ENCODE data around the gene KIF15.

Gene KIF15

DNA sequence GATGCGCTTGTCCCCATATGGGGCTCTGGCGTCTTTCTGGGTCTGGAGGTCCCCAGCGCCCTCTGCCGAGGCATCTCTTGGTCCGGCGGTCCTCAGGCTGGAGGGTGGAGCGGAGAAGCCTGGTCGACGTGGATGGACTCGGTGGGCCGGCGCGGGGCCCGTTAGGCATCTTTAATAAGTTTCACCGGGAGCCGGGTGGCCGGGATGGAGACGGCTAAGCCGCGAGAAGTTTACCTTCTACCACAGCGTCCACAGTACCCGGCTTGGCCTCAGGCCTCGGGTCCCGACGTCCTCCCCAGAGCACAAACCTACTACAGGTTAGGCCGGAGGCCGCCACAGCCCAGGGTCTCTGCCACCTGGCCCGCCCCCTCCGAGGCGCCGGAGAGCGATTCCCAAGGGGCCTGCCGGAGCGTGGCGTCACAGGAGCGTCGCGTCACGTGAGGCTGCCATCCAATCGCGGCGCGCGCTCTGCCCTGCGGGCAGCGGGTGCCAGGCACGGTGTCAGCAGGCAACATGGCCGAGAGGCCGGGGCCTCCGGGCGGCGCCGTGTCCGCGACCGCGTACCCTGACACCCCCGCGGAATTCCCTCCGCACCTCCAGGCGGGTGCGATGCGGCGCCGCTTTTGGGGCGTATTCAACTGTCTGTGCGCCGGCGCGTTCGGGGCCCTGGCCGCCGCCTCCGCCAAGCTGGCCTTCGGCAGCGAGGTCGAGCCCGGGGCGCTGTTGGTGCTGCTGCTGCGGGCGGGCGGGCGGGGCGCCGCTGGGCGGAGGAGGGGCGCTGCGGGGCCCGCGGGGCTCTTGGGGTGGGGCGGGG lies 100.0 kb downstream of the KIF15 start, which contains the start of gene TMEM42:
Gene TMEM42, plus strand, starts transcription at position 501 of the 814 bp plus-strand sequence. Its CDS starts 13 bp downstream, at position 514.
- peak; percentile 95 for DNase-seq (ENCODE audit: insufficient read length)
- FAIRE-seq = peak; percentile 93
- TF ChIP-seq POLR2AphosphoS5 (IDR thresholded peaks at IDR 0.05; ENCODE audit: low read depth, low read length) (peak; percentile 83), TAF1 (IDR thresholded peaks at IDR 0.05; ENCODE audit: borderline replicate concordance, low read depth, low read length) (peak; percentile 77), POLR2A (IDR thresholded peaks at IDR 0.05; ENCODE audit: low read depth, low read length) (peak; percentile 89)

DNA sequence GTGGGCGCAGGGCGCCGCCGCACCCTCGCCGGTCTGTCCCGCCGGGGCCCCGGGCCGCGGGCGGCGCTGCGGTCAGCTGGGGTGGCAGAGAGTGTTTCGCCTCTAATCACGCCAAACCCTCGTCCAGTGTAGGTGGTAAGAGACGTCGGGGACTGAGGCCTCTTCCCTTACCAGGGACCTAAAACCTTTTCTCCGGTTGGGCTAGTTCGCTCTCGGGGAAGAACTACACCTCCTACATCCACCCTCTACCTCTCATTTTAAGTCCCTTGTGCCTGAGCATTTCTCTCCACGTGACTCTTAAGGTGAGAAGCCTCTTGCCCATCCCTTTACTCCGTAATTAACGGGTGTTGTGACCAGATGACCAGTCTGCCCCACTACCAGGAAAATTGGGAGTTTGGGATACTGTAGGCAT lies 100.6 kb downstream of the KIF15 start:
- FAIRE-seq (peak; percentile 77), DNase-seq (ENCODE audit: insufficient read length) (no peak)
- no peak for TF ChIP-seq POLR2A (IDR thresholded peaks at IDR 0.05; ENCODE audit: low read depth, low read length)
- no peak; the same call in 1 of the 2 replicates for TF ChIP-seq POLR2AphosphoS5 (IDR thresholded peaks at IDR 0.05; ENCODE audit: low read depth, low read length)
- TF ChIP-seq TAF1 (IDR thresholded peaks at IDR 0.05; ENCODE audit: borderline replicate concordance, low read depth, low read length) = no peak

DNA sequence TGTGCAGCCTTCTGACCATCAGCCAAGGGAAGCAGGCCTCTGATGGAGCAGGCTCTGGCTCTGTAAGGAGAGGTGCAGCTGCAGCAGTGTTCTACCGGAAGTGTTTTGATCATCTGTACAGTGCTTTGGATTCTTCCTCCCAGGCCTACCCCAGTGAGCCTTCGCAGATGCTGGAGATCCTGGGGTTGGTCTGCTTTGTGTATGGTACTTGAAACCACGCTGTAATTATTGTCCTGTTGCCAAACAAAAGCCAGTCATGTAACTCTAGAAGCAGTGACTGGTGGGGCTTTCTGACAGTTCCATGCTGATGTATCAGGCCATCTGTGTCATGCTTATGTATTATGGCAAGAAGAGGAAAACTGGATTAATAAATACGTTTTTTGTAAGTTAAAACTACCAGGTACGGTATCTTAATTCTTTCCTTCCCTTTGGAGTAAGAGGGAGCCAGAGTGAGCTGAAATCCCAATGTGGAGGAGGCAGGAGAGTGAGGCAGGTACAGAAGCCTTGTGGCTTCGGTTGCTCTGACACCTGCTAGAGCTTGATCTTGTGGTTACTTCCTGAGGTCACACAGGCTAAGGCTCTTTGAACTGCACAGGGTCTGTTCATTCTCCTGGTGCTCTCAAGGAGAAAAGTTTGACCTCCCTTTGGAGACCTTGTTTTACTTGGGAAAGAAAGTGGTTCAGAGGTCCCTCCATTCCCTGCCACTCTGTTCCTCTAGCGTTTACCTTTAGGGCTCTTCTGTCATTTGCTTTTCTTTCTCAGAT lies 103.9 kb downstream of the KIF15 start:
- no peak for TF ChIP-seq TAF1 (IDR thresholded peaks at IDR 0.05; ENCODE audit: borderline replicate concordance, low read depth, low read length)
- TF ChIP-seq POLR2AphosphoS5 (IDR thresholded peaks at IDR 0.05; ENCODE audit: low read depth, low read length) = no peak
- TF ChIP-seq POLR2A (IDR thresholded peaks at IDR 0.05; ENCODE audit: low read depth, low read length) = no peak
- FAIRE-seq (no peak), DNase-seq (ENCODE audit: insufficient read length) (no peak)

DNA sequence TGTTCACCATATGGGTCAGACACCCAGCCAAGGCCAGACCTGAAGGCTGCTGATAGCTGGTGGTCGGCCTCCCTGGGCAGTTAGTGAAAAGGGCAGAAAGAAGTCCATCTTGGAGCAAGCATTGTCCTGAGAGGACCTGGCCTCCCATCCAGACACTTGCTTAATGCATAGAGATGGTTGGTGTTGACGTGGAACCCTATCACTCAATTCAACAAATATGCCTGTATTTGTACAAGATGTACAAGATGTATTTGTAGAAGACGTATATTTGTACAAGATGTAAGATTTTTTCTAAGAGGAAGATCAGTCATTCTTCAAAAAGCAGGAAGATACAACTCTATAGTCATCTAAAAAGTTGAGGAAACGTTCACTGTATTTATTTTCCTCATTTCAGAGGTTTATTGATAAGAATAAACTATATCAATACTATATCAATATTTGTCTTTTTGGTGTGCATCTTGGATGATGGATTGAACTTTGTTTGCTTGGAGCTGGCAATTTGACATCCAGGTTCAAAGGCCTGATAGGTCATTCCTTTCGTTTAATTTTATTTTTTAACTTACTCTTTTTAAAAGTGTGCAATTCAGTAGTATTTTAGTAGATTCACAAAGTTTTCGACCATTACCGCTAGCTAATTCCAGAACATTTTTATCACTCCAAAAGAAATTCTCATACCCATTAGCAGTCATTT lies 106.0 kb downstream of the KIF15 start:
- FAIRE-seq = no peak
- TF ChIP-seq TAF1 (IDR thresholded peaks at IDR 0.05; ENCODE audit: borderline replicate concordance, low read depth, low read length) (no peak), POLR2AphosphoS5 (IDR thresholded peaks at IDR 0.05; ENCODE audit: low read depth, low read length) (no peak), POLR2A (IDR thresholded peaks at IDR 0.05; ENCODE audit: low read depth, low read length) (no peak)

DNA sequence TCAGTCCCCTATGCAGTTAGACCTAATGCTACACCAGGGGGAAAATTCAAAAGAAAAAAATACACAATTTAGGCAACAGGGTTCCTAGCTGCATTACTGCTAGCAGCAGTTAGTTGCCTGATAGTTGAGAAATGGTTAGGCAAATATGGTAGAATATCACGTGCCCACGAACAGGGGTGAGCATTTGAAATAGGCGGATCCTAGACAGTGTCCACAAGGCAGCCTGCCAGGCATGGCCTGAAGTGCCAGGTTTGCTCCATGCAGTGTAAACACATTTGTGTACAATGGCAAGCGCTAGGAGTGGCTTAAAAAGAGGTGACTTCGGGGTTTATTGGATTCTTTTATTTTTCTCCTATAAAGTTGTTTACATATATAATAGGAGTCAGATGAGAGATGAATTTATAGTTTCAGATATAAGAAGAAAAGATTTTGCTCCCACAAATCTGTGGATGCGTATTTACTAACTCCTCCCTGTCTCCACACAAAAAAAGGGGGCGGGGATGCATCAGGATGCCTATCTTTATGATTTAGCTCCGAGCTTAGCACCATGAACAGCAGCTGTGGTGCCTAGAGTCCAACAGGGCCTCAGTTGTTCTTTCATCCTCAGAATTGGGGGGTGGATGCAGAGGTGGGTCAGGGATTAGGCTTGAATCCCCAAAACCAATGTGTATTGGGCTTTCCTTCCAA lies 108.9 kb downstream of the KIF15 start:
- no peak for FAIRE-seq
- no peak for DNase-seq (ENCODE audit: insufficient read length)
- TF ChIP-seq POLR2A (IDR thresholded peaks at IDR 0.05; ENCODE audit: low read depth, low read length) = no peak
- TF ChIP-seq POLR2AphosphoS5 (IDR thresholded peaks at IDR 0.05; ENCODE audit: low read depth, low read length) = no peak
- no peak for TF ChIP-seq TAF1 (IDR thresholded peaks at IDR 0.05; ENCODE audit: borderline replicate concordance, low read depth, low read length)

More for the DNA sequence above, 106.0 kb downstream of the KIF15 start:
- DNase-seq (ENCODE audit: insufficient read length) = no peak

DNA sequence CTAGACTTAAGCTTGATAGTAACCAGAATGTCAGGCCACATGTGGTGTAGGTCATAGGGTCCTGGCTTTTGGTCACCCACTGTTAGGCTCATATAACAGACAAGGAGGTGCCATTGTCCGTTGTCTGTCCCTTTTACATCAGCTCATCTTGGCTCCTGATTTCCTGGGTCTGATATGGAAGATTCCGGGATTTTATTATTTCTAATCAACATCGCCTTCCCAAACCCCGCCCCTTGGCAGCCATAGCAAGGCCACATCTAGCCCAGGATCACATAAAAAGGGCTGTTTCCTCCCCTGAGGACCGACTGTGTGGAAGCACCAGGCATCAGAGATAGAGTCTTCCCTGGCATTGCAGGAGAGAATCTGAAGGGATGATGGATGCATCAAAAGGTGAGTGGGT lies 112.7 kb downstream of the KIF15 start, which contains the start of gene TGM4:
Gene TGM4, plus strand, starts transcription at position 301 of the 400 bp plus-strand sequence. Its CDS starts 71 bp downstream, at position 372.
- FAIRE-seq (no peak), DNase-seq (ENCODE audit: insufficient read length) (no peak)
- TF ChIP-seq POLR2A (IDR thresholded peaks at IDR 0.05; ENCODE audit: low read depth, low read length) (no peak), TAF1 (IDR thresholded peaks at IDR 0.05; ENCODE audit: borderline replicate concordance, low read depth, low read length) (no peak), POLR2AphosphoS5 (IDR thresholded peaks at IDR 0.05; ENCODE audit: low read depth, low read length) (no peak)

- FAIRE-seq (no peak), DNase-seq (ENCODE audit: insufficient read length) (no peak)
- no peak for TF ChIP-seq POLR2AphosphoS5 (IDR thresholded peaks at IDR 0.05; ENCODE audit: low read depth, low read length)
- no peak for TF ChIP-seq POLR2A (IDR thresholded peaks at IDR 0.05; ENCODE audit: low read depth, low read length)
- no peak for TF ChIP-seq TAF1 (IDR thresholded peaks at IDR 0.05; ENCODE audit: borderline replicate concordance, low read depth, low read length)
These were observed 114.0 kb downstream of the KIF15 start for GRCh38 chr3:44875596-44875995.

DNA sequence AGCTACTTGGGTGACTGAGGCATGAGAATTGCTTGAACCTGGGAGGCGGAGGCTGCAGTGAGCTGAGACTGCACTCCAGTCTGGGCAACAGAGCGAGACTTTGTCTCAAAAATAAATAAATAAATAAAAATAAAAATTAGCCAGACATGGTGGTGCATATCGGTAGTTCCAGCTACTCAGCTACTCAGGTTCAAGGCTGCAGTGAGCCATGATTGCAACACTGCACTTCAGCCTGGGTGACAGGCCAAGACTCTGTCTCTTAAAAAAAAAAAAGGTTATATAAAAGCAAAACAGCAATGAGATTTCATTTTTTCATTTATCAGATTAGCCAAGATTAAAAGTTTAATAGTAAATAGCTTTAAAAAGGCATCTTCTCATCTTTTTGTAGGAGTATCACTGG lies 115.7 kb downstream of the KIF15 start:
- FAIRE-seq = no peak
- no peak for DNase-seq (ENCODE audit: insufficient read length)
- TF ChIP-seq POLR2A (IDR thresholded peaks at IDR 0.05; ENCODE audit: low read depth, low read length) (no peak), TAF1 (IDR thresholded peaks at IDR 0.05; ENCODE audit: borderline replicate concordance, low read depth, low read length) (no peak), POLR2AphosphoS5 (IDR thresholded peaks at IDR 0.05; ENCODE audit: low read depth, low read length) (no peak)

- TF ChIP-seq POLR2AphosphoS5 (IDR thresholded peaks at IDR 0.05; ENCODE audit: low read depth, low read length) (no peak), POLR2A (IDR thresholded peaks at IDR 0.05; ENCODE audit: low read depth, low read length) (no peak)
- FAIRE-seq (no peak), DNase-seq (ENCODE audit: insufficient read length) (no peak)
These were observed 118.7 kb downstream of the KIF15 start for GRCh38 chr3:44880284-44880683.

- no peak for DNase-seq (ENCODE audit: insufficient read length)
- TF ChIP-seq TAF1 (IDR thresholded peaks at IDR 0.05; ENCODE audit: borderline replicate concordance, low read depth, low read length) (no peak), POLR2A (IDR thresholded peaks at IDR 0.05; ENCODE audit: low read depth, low read length) (no peak), POLR2AphosphoS5 (IDR thresholded peaks at IDR 0.05; ENCODE audit: low read depth, low read length) (no peak)
- no peak for FAIRE-seq
These were observed 121.8 kb downstream of the KIF15 start for GRCh38 chr3:44883213-44883955.

Data from GM12892 (cell line).